ENCODE measurements around the gene BACH2. TPM values are rescaled to one million over a fixed set of nuclear protein-coding genes. Genes with fewer than 3 reads are reported as not detected.

BACH2 gene
- total and polyA plus RNA-seq, 2 of the 4 experiments (the other 2 are of a cell fraction) = 1.3 to 1.4 TPM

DNA sequence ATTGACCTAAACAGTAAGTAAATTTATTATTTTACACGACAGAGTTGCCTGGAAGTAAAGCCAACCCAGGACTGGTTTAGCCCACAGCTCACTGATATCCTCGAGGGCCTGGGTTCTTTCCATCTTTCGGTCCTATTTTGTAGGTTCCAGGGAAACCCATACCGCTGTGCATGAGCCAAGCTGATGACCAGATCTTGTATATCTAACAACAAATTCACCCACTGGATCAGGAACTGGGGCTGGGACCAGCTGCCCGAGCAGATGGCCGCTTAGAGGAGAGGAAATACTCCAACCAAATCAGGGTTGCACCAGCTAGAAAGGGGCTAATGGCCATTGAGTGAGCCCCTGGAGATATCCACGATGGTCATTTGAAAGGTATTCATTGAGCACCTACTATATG lies 139.2 kb downstream of the BACH2 start:
- H2BK20ac ChIP-seq (ENCODE audit: low read depth, low read length) = no peak overlapping the region
- H3K4me3 ChIP-seq (ENCODE audit: insufficient read depth, low read depth, low read length) = no peak overlapping the region
- TF ChIP-seq POLR2A (IDR thresholded peaks at IDR 0.05; ENCODE audit: low read depth, low read length) = no peak
- no peak for TF ChIP-seq MXI1 (IDR thresholded peaks at IDR 0.05; ENCODE audit: borderline replicate concordance, low read depth, low read length)
- TF ChIP-seq RCOR1 (IDR thresholded peaks at IDR 0.05; ENCODE audit: insufficient replicate concordance, low read length) = no peak
- H3K79me1 ChIP-seq (ENCODE audit: low read depth in 1 of 2, low read length in 2 of 2) = no peaks in the 10 kb centered on the region
- no peak overlapping the region for H3K9ac ChIP-seq (ENCODE audit: low read depth, low read length)
- H3K4me1 ChIP-seq (ENCODE audit: control insufficient read depth, insufficient read depth, low read length) = peaks cover 10% of the 10 kb centered on the region
- in situ Hi-C loops (cut with MboI; ENCODE audit: low sequenced_read_pairs) = no loop called here
- no peak for DNase-seq
- dilution Hi-C loops (cut with HindIII; ENCODE audit: low sequenced_read_pairs, unreplicated experiment) = no loop called here
- H2BK15ac ChIP-seq (ENCODE audit: low read depth, low read length) = no peak overlapping the region
- no CpG with 5 or more reads among the region's 7 CpGs for WGBS, 2 experiments (ENCODE audit: extremely low coverage in 2 of 2, insufficient read length in 1 of 2)
- no peak overlapping the region for H4K8ac ChIP-seq (ENCODE audit: low read depth in 2 of 2, low read length in 2 of 2)
- H4K5ac ChIP-seq (ENCODE audit: low read depth, low read length) = no peak overlapping the region
- no peak overlapping the region for H2BK5ac ChIP-seq (ENCODE audit: low read depth, low read length, poor library complexity, severe bottlenecking)
- H3K27me3 ChIP-seq (ENCODE audit: control insufficient read depth, insufficient read depth, low read length) = no peaks in the 10 kb centered on the region
- no peaks in the 10 kb centered on the region for H3K9me1 ChIP-seq (ENCODE audit: insufficient read depth, low read length)
- H2BK120ac ChIP-seq (ENCODE audit: low read depth, low read length) = no peak overlapping the region
- H3K36me3 ChIP-seq (ENCODE audit: control insufficient read depth, insufficient read depth, low read length) = no peaks in the 10 kb centered on the region
- ChIA-PET CTCF (interaction anchor here (1.0 kb wide), 1 partner anchor 73 kb away, joined by 6 read pairs; no protein-coding TSS in a partner anchor), POLR2A (ENCODE audit: unreplicated experiment) (no interaction called here)
- no peak overlapping the region for H2AK5ac ChIP-seq (ENCODE audit: low read depth, low read length)
- no peak overlapping the region for H2AK9ac ChIP-seq (replicated peaks; ENCODE audit: low read depth, low read length, poor library complexity)
- H3K18ac ChIP-seq (ENCODE audit: low read depth, low read length) = no peak overlapping the region
- intact Hi-C loops (cut with micrococcal nuclease) = no loop called here
- no peak overlapping the region for H3K27ac ChIP-seq (ENCODE audit: insufficient read depth, low read length)
- no peaks in the 10 kb centered on the region for H3K9me3 ChIP-seq (ENCODE audit: control insufficient read depth, insufficient read depth, low read length)
- H3K23ac ChIP-seq (ENCODE audit: low read depth, low read length) = no peak overlapping the region
- no peak overlapping the region for H3K4ac ChIP-seq (ENCODE audit: low read depth, low read length)
- H3K4me2 ChIP-seq (ENCODE audit: low read depth, low read length) = no peak overlapping the region
- ATAC-seq (ENCODE audit: low read depth) = no peak
- H4K91ac ChIP-seq (ENCODE audit: insufficient read depth, low read depth, low read length) = no peak overlapping the region
- H2AFZ ChIP-seq (replicated peaks; ENCODE audit: low read length, poor library complexity) = no peak overlapping the region
- H3K56ac ChIP-seq (ENCODE audit: extremely low read depth, insufficient read depth, low read length) = no peak overlapping the region
- no TSS peak for BruUV-seq (replicated peaks)
- H4K20me1 ChIP-seq (ENCODE audit: insufficient read depth, low read length) = no peaks in the 10 kb centered on the region
- no peak overlapping the region for H3K14ac ChIP-seq (replicated peaks; ENCODE audit: low read depth, low read length)
